ENCODE results near the gene UPK3A.

DNA sequence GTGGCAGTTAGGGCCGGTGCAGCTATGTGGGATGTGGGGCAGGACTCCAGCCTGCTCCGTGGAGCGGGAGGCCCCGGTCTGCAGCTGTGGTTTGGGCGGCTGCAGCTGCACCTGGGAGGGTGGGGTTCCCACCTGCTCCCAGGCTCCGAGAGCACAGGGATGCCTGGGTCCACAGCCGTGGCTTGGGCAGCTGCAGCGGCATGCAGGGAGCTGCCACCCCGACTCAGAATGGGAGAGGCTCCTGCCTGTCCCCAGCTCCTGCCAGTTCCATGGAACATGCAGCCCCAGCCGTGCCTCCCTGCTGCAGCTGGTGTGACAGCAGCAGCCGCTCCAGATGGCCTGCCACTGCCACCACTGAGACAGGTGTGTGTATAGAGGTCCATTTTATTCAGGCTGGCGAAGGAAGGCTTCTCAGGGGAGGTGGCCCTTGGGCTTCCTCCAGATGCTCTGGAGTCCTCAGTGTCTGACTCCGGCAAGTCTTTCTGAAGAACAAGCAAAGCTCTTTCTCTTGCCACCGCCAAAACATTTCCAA is 21.8 kb upstream of the UPK3A start:
- TF ChIP-seq TAF1 (IDR thresholded peaks at IDR 0.05; ENCODE audit: low read depth, low read length): no peak
- TF ChIP-seq POLR2AphosphoS5 (IDR thresholded peaks at IDR 0.05; ENCODE audit: low read depth, low read length): no peak
- no peak for TF ChIP-seq POLR2A (IDR thresholded peaks at IDR 0.05; ENCODE audit: low read depth, low read length)
